ENCODE data around the gene NAALADL2.
"Not testable (repeated sequence)": the region's sequence is repeated elsewhere in the genome, so short reads cannot be mapped to it uniquely, and the experiment has no call there.

NAALADL2 gene

GRCh38 chr3:175357758-175358157 is 498.6 kb downstream of the NAALADL2 start:
- no peak for DNase-seq (ENCODE audit: low read depth in 2 of 2)

GRCh38 chr3:175358935-175359334 is 499.8 kb downstream of the NAALADL2 start:
- DNase-seq (ENCODE audit: low read depth in 2 of 2), result no peak

DNA sequence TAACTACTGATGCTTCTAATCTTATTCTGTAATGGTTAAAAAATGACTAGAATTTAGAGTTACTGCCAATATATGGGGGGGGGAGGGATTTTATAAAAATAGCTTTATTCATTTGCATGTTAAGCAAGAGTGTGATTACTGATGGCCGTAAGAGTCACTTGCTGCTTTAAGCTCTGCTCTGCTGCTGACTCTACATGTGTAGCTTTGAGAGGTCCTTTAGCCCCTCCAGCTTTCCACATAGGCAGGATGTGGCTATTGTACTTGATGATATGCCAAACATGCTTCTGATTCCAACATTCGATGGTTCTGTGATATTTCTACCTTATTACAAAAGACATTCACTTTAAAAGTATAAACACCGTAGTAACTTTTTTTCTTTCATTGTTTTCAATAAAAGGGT is 511.3 kb downstream of the NAALADL2 start:
- not testable (repeated sequence) for DNase-seq (ENCODE audit: low read depth in 2 of 2)

DNA sequence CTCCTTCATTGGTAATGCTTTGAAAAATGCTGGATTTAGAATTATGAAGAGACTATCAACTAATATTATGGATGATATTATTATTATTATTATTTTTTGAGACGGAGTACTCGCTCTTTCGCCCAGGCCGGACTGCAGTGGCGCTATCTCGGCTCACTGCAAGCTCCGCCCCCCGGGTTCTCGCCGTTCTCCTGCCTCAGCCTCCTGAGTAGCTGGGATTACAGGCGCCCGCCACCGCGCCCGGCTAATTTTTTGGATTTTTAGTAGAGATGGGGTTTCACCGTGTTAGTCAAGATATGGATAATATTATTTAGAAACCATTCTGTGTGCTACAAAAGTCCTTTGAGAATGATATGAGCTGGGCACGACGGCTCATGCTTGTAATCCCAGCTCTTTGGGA is 512.1 kb downstream of the NAALADL2 start:
- DNase-seq (ENCODE audit: low read depth in 2 of 2), result not testable (repeated sequence)

GRCh38 chr3:175374705-175375104 is 515.6 kb downstream of the NAALADL2 start:
- no peak for DNase-seq (ENCODE audit: low read depth in 2 of 2)

- no peak for DNase-seq (ENCODE audit: low read depth in 2 of 2)
These were observed 519.2 kb downstream of the NAALADL2 start for GRCh38 chr3:175378348-175378747.

GRCh38 chr3:175381685-175382084 is 522.6 kb downstream of the NAALADL2 start:
- DNase-seq (ENCODE audit: low read depth in 2 of 2), result no peak

DNA sequence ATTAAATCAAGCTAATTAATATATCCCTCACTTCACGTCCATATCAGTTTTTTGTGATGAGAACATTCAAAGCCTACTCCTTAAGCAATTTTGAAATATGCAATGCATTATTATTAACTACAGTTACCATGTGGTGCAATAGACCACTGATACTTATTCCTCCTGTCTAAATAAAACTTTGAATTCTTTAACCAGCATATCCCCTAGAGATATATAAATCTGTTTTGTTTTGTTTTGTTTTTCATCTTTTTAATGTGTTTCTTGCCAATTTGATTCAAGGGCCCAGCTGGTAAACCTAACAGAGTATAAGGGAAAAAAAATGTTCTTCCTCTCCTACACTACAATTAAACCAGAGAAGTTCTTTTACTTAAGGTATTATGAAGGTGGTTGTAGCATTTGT is 524.2 kb downstream of the NAALADL2 start:
- no peak for DNase-seq (ENCODE audit: low read depth in 2 of 2)

DNA sequence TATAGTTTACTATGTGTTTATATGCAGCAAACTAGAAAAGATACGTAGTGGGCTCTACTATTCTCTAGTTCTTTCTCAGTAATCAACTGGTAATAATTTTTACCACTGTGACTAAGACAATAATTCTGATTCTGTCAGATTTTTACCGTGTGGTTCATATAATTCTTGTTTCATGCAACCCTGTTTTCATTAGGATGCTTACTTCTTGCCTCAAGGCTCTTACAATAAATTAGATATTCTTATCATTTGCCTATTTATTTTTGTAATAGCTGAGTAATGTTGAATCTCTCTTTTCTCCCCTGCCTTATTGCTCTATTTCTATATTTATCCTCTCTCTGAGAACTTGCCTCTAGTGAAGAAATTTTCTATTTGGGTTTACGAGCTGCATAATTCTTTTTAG is 524.7 kb downstream of the NAALADL2 start:
- DNase-seq (ENCODE audit: low read depth in 2 of 2), result no peak

DNA sequence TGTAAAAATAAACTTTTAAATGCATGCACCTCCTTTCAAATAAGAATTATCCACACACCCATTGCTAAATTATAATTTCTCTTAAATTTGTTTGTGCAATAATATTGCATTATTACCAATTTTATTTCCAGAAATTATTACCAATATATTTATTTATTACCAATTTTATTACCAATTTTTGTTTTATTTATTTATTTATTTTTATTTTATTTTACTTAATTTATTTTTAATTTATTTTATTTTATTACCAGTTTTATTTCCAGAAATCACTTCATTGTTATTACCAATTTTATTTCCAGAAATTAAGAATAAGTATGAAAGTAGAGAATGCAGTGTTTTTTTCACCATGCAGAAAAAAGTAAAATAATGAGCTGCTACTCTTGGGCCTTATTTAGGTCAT is 525.4 kb downstream of the NAALADL2 start:
- DNase-seq (ENCODE audit: low read depth in 2 of 2), result no peak

- no peak for DNase-seq (ENCODE audit: low read depth in 2 of 2)
These were observed 527.5 kb downstream of the NAALADL2 start for GRCh38 chr3:175386630-175387029.

DNA sequence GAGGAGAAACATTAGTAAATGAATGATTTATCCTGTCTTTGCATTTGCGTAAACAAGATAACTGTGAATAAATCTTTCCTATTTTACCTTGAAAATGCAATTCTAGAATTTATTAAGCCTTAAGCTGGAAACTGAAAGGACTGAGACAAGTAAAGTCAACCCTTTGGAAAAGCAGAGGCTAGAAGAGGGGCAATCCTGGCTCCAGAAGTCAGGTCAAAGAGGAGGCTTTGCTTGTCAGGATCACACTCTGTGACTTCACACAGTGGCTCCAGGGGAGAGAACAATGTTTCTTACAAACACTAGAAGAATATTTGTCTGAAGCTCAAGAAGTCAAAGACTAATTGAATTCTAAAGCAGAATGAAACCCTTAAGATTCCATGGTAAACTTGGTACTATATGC is 530.4 kb downstream of the NAALADL2 start:
- no peak for DNase-seq (ENCODE audit: low read depth in 2 of 2)

DNA sequence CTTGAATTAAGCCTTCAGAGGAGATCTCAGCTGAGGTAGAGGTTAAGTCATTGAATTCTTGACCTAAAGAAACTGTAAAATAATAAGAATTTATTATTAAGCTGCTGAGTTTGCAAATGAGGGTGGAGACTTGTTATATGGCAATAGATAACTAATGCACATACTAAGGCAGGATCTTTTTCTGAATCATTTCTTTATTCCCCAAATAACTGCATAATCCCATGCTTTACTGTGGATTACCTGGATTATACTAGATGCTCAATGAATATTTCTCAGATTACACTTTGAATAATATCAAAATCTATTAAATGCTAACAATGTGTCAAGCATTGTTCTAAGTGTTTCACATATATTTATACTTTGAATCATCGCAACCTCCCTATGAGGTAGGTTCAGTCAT is 532.5 kb downstream of the NAALADL2 start:
- no peak for DNase-seq (ENCODE audit: low read depth in 2 of 2)

GRCh38 chr3:175392653-175393052 is 533.5 kb downstream of the NAALADL2 start:
- DNase-seq (ENCODE audit: low read depth in 2 of 2), result no peak

DNA sequence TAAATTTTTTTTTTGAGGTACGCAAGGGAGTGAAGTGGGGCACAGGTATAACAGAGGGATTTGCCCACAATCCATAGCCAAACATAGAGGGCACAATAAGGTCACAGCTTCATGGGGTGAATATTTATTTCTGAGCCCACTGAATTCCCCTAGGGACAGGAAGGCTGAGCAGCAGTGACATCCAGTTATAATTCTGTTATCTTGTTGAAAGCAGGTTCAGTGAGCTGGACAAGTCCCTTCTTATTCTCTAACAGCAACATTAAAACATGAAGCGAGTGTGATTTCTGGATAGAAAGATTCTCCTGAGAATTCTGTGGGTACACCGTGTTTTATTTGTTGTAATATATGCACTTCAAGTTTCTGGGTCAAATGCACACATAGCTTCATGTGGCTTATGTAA is 538.2 kb downstream of the NAALADL2 start:
- no peak for DNase-seq (ENCODE audit: low read depth in 2 of 2)

DNA sequence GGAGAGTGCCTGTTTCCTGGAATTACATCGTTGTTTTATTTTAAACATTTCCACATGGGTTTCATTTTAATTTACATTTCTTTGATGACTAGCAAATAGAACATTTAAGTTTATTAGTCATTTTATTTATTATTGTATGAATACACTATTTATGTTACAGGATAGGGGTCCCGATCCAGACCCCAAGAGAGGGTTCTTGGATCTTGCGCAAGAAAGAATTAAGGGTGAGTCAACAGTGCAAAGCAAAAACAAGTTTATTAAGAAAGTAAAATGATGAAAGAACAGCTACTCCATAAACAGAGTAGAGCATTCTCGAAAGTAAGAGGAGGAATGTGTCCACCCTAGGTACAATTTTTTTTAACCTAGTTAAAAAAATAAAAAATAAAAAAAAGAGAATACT is 539.5 kb downstream of the NAALADL2 start:
- no peak for DNase-seq (ENCODE audit: low read depth in 2 of 2)

- no peak for DNase-seq (ENCODE audit: low read depth in 2 of 2)
These were observed 540.2 kb downstream of the NAALADL2 start for GRCh38 chr3:175399156-175399840.

DNA sequence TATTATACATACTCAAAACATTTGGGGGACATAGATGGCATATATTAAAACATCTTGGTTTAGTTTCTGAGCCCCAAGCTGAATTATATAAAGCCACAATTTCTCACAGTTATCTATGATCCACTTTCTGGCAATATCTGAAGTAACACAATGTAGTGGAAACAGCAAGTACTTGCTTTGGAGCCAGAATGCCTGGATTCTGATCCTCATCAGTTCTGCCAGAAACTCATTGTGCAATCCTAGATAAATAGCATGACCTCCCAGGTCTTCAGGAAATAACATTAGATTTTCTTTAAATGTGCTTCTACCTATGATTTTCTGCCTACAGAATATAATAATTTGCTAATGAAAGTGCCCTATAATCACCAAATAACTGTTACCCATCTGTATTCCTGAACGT is 544.9 kb downstream of the NAALADL2 start:
- no peak for DNase-seq (ENCODE audit: low read depth in 2 of 2)

- DNase-seq (ENCODE audit: low read depth in 2 of 2), result no peak
These were observed 545.5 kb downstream of the NAALADL2 start for GRCh38 chr3:175404621-175405020.

- DNase-seq (ENCODE audit: low read depth in 2 of 2), result no peak
These were observed 551.1 kb downstream of the NAALADL2 start for GRCh38 chr3:175410251-175410650.

GRCh38 chr3:175411405-175411804 is 552.3 kb downstream of the NAALADL2 start:
- DNase-seq (ENCODE audit: low read depth in 2 of 2), result no peak

- no peak for DNase-seq (ENCODE audit: low read depth in 2 of 2)
These were observed 552.8 kb downstream of the NAALADL2 start for GRCh38 chr3:175411946-175412345.

GRCh38 chr3:175413926-175414325 is 554.8 kb downstream of the NAALADL2 start:
- DNase-seq (ENCODE audit: low read depth in 2 of 2), result no peak

DNA sequence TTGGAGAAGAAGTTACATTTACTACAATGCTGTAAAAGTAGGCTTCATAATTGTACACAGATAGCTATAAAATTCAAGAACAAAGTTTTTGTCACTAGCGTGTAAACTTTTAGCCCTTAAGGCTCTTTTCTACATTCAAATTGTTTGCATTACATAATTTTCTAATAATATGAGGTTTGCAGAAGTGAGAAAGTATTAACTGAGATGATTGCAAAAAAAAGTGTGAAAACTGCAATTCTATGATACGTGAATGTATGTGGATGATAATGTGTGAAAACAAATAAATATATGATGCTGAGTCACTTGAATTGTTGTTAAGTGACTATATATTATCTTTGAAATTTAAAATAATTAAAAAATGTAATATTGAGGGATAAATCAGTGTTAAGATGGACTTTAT is 557.5 kb downstream of the NAALADL2 start:
- no peak for DNase-seq (ENCODE audit: low read depth in 2 of 2)

Data from activated CD8-positive, alpha-beta memory T cell treated with anti-CD3 and anti-CD28 coated beads for 4 hours (primary cell).